ENCODE results near the gene FLII. TPM values are rescaled to one million over a fixed set of nuclear protein-coding genes. Genes with fewer than 3 reads are reported as not detected.

FLII gene
- total RNA-seq, 1 experiment from 2014 or later = 264 TPM

DNA sequence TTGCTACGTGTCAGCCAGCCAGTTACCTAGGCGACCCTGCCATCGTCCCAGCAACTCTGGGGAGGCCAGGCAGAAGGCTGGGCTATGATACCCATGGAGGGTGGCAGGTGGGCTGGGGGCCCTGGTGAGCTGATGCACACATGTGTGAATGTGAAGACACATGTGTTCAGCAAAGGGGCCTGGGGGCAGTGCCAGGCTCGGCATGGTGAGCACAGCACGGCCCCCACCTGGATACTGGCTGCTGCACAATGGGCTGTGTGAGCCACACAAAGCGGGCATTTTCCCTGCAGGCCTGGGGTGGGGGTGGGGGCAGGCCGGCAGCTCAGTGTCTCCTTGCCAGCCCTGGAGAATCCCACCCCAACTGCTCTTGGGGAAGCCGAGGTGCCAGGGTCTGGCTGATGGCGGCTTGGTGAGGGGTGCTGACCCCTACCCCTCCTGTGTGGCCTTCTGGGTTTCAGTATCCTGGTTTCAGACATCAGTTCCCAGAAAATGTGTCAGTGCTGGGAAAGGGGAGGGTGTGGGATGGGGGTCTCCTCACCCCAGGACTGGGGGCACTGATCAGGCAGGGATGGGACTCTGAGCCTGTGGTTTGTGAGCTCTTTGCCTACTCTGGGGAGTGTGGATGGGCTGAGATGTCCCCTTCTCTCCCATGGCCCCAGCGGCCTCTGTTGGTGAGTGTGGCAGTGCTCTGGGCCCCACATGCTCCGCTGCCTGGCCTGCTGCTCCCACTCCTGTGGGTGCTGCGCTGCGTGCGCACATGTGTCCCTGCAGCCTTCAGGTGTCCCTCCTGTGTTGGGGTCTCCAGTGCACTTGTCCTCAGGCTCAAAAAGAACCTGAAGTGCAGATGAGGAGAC, 28.0 kb downstream of the FLII start:
- BruUV-seq (replicated peaks) = no TSS peak
- intact Hi-C loops (cut with micrococcal nuclease) = no loop called here

DNA sequence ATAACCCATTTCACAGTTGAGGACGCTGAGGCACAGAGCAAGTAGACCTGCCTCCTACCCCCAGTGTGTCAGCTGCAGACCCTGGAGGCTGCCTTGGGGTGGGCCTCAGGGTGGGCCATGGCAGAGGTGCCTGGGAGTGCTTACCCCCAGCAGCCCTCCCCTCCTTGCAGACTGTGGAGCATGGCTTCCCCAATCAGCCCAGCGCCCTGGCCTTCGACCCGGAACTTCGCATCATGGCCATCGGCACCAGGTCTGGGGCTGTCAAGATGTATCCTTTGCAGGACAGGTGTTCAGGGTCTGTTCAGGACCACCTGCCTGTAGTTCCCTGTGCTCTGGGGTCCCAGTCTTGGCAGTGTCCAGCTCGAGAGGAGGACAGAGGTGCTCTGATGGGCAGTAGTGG, 28.8 kb downstream of the FLII start:
- ChIA-PET POLR2A (no interaction called here), CTCF (no interaction called here), RAD21 (ENCODE audit: low non-redundant PET in 1 of 2, low total read pairs in 2 of 2, uncharacterized antibody in 2 of 2, unreplicated experiment in 2 of 2) (no interaction called here)
- Histone ChIP-seq H3K9me3 (ENCODE audit: control insufficient read depth in 1 of 2, insufficient read depth in 1 of 2, low read depth in 1 of 2, low read length in 2 of 2) (no peaks in the 10 kb centered on the region), H3K9me2 (ENCODE audit: insufficient read depth) (no peaks in the 10 kb centered on the region), H3K4me2 (ENCODE audit: low read length) (no peak overlapping the region), H3K4me3 (replicated peaks in 1 of 2; ENCODE audit: low read depth in 1 of 2, low read length in 2 of 2) (no peak overlapping the region), H3K4me1 (ENCODE audit: control insufficient read depth in 1 of 2, insufficient read depth in 2 of 2, low read length in 2 of 2) (peaks cover 11 to 13% of the 10 kb centered on the region in 2 experiments; a peak in 3 of 4 replicates), H3K36me3 (ENCODE audit: control insufficient read depth in 1 of 2, insufficient read depth in 2 of 2, low read length in 2 of 2) (no peaks in the 10 kb centered on the region), H3K79me2 (ENCODE audit: insufficient read depth, low read length) (peaks cover 17% of the 10 kb centered on the region), H3K27me3 (ENCODE audit: insufficient read depth, low read length) (no peaks in the 10 kb centered on the region), H3K9ac (ENCODE audit: low read length) (no peak overlapping the region), H4K20me1 (ENCODE audit: insufficient read depth) (no peaks in the 10 kb centered on the region), H3K27ac (ENCODE audit: low read depth, low read length) (no peak overlapping the region), H2AFZ (ENCODE audit: low read depth, low read length, poor library complexity, severe bottlenecking) (no peak overlapping the region)
- ATAC-seq (no peak), DNase-seq (ENCODE audit: low read depth, low spot score) (no peak)
- TF ChIP-seq, protein P1, sequence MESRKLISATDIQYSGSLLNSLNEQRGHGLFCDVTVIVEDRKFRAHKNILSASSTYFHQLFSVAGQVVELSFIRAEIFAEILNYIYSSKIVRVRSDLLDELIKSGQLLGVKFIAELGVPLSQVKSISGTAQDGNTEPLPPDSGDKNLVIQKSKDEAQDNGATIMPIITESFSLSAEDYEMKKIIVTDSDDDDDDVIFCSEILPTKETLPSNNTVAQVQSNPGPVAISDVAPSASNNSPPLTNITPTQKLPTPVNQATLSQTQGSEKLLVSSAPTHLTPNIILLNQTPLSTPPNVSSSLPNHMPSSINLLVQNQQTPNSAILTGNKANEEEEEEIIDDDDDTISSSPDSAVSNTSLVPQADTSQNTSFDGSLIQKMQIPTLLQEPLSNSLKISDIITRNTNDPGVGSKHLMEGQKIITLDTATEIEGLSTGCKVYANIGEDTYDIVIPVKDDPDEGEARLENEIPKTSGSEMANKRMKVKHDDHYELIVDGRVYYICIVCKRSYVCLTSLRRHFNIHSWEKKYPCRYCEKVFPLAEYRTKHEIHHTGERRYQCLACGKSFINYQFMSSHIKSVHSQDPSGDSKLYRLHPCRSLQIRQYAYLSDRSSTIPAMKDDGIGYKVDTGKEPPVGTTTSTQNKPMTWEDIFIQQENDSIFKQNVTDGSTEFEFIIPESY (IDR thresholded peaks at IDR 0.05; ENCODE audit: extremely low read depth, insufficient replicate concordance, low read length) = no peak
- TF ChIP-seq RAD21 (IDR thresholded peaks at IDR 0.05; ENCODE audit: low read depth) = no peak
- TF ChIP-seq SIN3A (IDR thresholded peaks at IDR 0.05; ENCODE audit: low read depth) = no peak
- TF ChIP-seq, protein P2, sequence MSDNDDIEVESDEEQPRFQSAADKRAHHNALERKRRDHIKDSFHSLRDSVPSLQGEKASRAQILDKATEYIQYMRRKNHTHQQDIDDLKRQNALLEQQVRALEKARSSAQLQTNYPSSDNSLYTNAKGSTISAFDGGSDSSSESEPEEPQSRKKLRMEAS (IDR thresholded peaks at IDR 0.05) = no peak
- TF ChIP-seq, protein P3, sequence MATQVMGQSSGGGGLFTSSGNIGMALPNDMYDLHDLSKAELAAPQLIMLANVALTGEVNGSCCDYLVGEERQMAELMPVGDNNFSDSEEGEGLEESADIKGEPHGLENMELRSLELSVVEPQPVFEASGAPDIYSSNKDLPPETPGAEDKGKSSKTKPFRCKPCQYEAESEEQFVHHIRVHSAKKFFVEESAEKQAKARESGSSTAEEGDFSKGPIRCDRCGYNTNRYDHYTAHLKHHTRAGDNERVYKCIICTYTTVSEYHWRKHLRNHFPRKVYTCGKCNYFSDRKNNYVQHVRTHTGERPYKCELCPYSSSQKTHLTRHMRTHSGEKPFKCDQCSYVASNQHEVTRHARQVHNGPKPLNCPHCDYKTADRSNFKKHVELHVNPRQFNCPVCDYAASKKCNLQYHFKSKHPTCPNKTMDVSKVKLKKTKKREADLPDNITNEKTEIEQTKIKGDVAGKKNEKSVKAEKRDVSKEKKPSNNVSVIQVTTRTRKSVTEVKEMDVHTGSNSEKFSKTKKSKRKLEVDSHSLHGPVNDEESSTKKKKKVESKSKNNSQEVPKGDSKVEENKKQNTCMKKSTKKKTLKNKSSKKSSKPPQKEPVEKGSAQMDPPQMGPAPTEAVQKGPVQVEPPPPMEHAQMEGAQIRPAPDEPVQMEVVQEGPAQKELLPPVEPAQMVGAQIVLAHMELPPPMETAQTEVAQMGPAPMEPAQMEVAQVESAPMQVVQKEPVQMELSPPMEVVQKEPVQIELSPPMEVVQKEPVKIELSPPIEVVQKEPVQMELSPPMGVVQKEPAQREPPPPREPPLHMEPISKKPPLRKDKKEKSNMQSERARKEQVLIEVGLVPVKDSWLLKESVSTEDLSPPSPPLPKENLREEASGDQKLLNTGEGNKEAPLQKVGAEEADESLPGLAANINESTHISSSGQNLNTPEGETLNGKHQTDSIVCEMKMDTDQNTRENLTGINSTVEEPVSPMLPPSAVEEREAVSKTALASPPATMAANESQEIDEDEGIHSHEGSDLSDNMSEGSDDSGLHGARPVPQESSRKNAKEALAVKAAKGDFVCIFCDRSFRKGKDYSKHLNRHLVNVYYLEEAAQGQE (IDR thresholded peaks at IDR 0.05; ENCODE audit: low read depth) = no peak
- TF ChIP-seq YY1 (IDR thresholded peaks at IDR 0.05; ENCODE audit: extremely low read depth, insufficient replicate concordance, low read depth, low read length) = no peak
- TF ChIP-seq ZNF274 (IDR thresholded peaks at IDR 0.05; ENCODE audit: low read depth, low read length) = no peak
- TF ChIP-seq CEBPB (IDR thresholded peaks at IDR 0.05; ENCODE audit: low read depth) = no peak
- BruUV-seq (replicated peaks) = no TSS peak
- intact Hi-C loops (cut with micrococcal nuclease) = no loop called here

More for the DNA sequence above, 28.0 kb downstream of the FLII start:
- H3K9ac ChIP-seq (ENCODE audit: low read length) = no peak overlapping the region
- H3K9me2 ChIP-seq (ENCODE audit: insufficient read depth) = no peaks in the 10 kb centered on the region
- ChIA-PET POLR2A (no interaction called here), RAD21 (ENCODE audit: low non-redundant PET in 1 of 2, low total read pairs in 2 of 2, uncharacterized antibody in 2 of 2, unreplicated experiment in 2 of 2) (no interaction called here), CTCF (no interaction called here)
- H3K4me2 ChIP-seq (ENCODE audit: low read length) = no peak overlapping the region
- peaks cover 8 to 15% of the 10 kb centered on the region in 2 experiments; a peak in 3 of 4 replicates for H3K4me1 ChIP-seq (ENCODE audit: control insufficient read depth in 1 of 2, insufficient read depth in 2 of 2, low read length in 2 of 2)
- H2AFZ ChIP-seq (ENCODE audit: low read depth, low read length, poor library complexity, severe bottlenecking) = no peak overlapping the region
- ATAC-seq (no peak), DNase-seq (ENCODE audit: low read depth, low spot score) (no peak)
- no peaks in the 10 kb centered on the region for H4K20me1 ChIP-seq (ENCODE audit: insufficient read depth)
- H3K79me2 ChIP-seq (ENCODE audit: insufficient read depth, low read length) = peaks cover 17% of the 10 kb centered on the region
- no peaks in the 10 kb centered on the region for H3K36me3 ChIP-seq (ENCODE audit: control insufficient read depth in 1 of 2, insufficient read depth in 2 of 2, low read length in 2 of 2)
- no peak overlapping the region for H3K27ac ChIP-seq (ENCODE audit: low read depth, low read length)
- TF ChIP-seq CEBPB (IDR thresholded peaks at IDR 0.05; ENCODE audit: low read depth) = no peak
- TF ChIP-seq FOSL1 (IDR thresholded peaks at IDR 0.05; ENCODE audit: low read depth) = no peak
- TF ChIP-seq, protein P4, sequence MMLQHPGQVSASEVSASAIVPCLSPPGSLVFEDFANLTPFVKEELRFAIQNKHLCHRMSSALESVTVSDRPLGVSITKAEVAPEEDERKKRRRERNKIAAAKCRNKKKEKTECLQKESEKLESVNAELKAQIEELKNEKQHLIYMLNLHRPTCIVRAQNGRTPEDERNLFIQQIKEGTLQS (IDR thresholded peaks at IDR 0.05) = no peak
- H3K27me3 ChIP-seq (ENCODE audit: insufficient read depth, low read length) = no peaks in the 10 kb centered on the region
- H3K4me3 ChIP-seq (replicated peaks in 1 of 2; ENCODE audit: low read depth in 1 of 2, low read length in 2 of 2) = no peak overlapping the region
- H3K9me3 ChIP-seq (ENCODE audit: control insufficient read depth in 1 of 2, insufficient read depth in 1 of 2, low read depth in 1 of 2, low read length in 2 of 2) = no peaks in the 10 kb centered on the region

Measured in HCT116 (cell line).